ENCODE data around the gene OSBP2. TPM values are rescaled to one million over a fixed set of nuclear protein-coding genes. Genes with fewer than 3 reads are reported as not detected.

The OSBP2 gene
- polyA plus RNA-seq, 1 experiment: 0.77 TPM

- no peak for DNase-seq (ENCODE audit: low read depth)
- Histone ChIP-seq H3K36me3 (ENCODE audit: control insufficient read depth, insufficient read depth, low read length) (no peaks in the 10 kb centered on the region), H3K4me3 (ENCODE audit: low read depth, low read length) (no peak overlapping the region), H3K27me3 (ENCODE audit: control insufficient read depth, insufficient read depth, low read length) (no peaks in the 10 kb centered on the region; the same call in 1 of the 2 replicates)
- no peak for TF ChIP-seq CTCF (IDR thresholded peaks at IDR 0.05; ENCODE audit: insufficient read depth, low read depth, low read length)
- POLR2A ChIA-PET: no interaction called here
- CTCF ChIA-PET: interaction anchor here (1.2 to 11.2 kb wide), 2 partner anchors 13 to 116 kb away, joined by 3 to 282 read pairs; partner anchors contain the start of gene SLC35E4
These were observed 56.9 kb downstream of the OSBP2 start for GRCh38 chr22:30751529-30751928.

- H3K27me3 ChIP-seq (ENCODE audit: control insufficient read depth, insufficient read depth, low read length): no peaks in the 10 kb centered on the region; the same call in 1 of the 2 replicates
- no peaks in the 10 kb centered on the region for H3K36me3 ChIP-seq (ENCODE audit: control insufficient read depth, insufficient read depth, low read length)
- no peak for DNase-seq (ENCODE audit: low read depth)
- no peak overlapping the region for H3K4me3 ChIP-seq (ENCODE audit: low read depth, low read length)
- POLR2A ChIA-PET: interaction anchor here (1.0 kb wide), 1 partner anchor 117 kb away, joined by 3 read pairs; the partner anchor contains the start of gene SLC35E4
- CTCF ChIA-PET: interaction anchor here (0.8 to 11.2 kb wide), 4 partner anchors 8 to 117 kb away, joined by 3 to 282 read pairs (median 22); partner anchors contain the start of gene SLC35E4
- TF ChIP-seq CTCF (IDR thresholded peaks at IDR 0.05; ENCODE audit: insufficient read depth, low read depth, low read length): no peak
These were observed 58.1 kb downstream of the OSBP2 start for GRCh38 chr22:30752771-30753170.

- ChIA-PET POLR2A (no interaction called here), CTCF (interaction anchor here (0.6 to 11.2 kb wide), 7 partner anchors 9 to 310 kb away, joined by 3 to 282 read pairs (median 14); partner anchors contain the start of genes DUSP18 and SLC35E4)
- no peak for TF ChIP-seq CTCF (IDR thresholded peaks at IDR 0.05; ENCODE audit: insufficient read depth, low read depth, low read length)
- no peak overlapping the region for H3K4me3 ChIP-seq (ENCODE audit: low read depth, low read length)
- DNase-seq (ENCODE audit: low read depth): no peak
- no peaks in the 10 kb centered on the region; the same call in 1 of the 2 replicates for H3K27me3 ChIP-seq (ENCODE audit: control insufficient read depth, insufficient read depth, low read length)
- H3K36me3 ChIP-seq (ENCODE audit: control insufficient read depth, insufficient read depth, low read length): no peaks in the 10 kb centered on the region
These were observed 59.0 kb downstream of the OSBP2 start for GRCh38 chr22:30753701-30754100.

GRCh38 chr22:30754521-30754920, 59.8 kb downstream of the OSBP2 start:
- no peak for DNase-seq (ENCODE audit: low read depth)
- H3K4me3 ChIP-seq (ENCODE audit: low read depth, low read length): no peak overlapping the region
- CTCF ChIA-PET: interaction anchor here (0.8 to 11.2 kb wide), 25 partner anchors 10 to 364 kb away, joined by 3 to 282 read pairs (median 5); partner anchors contain the start of genes DUSP18, OSBP2 and SLC35E4
- H3K36me3 ChIP-seq (ENCODE audit: control insufficient read depth, insufficient read depth, low read length): no peaks in the 10 kb centered on the region
- TF ChIP-seq CTCF (IDR thresholded peaks at IDR 0.05; ENCODE audit: insufficient read depth, low read depth, low read length): no peak
- POLR2A ChIA-PET: no interaction called here
- no peaks in the 10 kb centered on the region; the same call in 1 of the 2 replicates for H3K27me3 ChIP-seq (ENCODE audit: control insufficient read depth, insufficient read depth, low read length)

- peak; percentile 7 for DNase-seq (ENCODE audit: low read depth)
- Histone ChIP-seq H3K27me3 (ENCODE audit: control insufficient read depth, insufficient read depth, low read length) (no peaks in the 10 kb centered on the region; the same call in 1 of the 2 replicates), H3K36me3 (ENCODE audit: control insufficient read depth, insufficient read depth, low read length) (no peaks in the 10 kb centered on the region), H3K4me3 (ENCODE audit: low read depth, low read length) (no peak overlapping the region)
- ChIA-PET POLR2A (no interaction called here), CTCF (interaction anchor here (0.6 to 11.2 kb wide), 33 partner anchors 9 to 365 kb away, joined by 3 to 282 read pairs (median 5); partner anchors contain the start of genes DUSP18, OSBP2 and SLC35E4)
- peak; percentile 89 for TF ChIP-seq CTCF (IDR thresholded peaks at IDR 0.05; ENCODE audit: insufficient read depth, low read depth, low read length)
These were observed 60.5 kb downstream of the OSBP2 start for GRCh38 chr22:30754971-30755758.
